ENCODE data around the gene STRADA.

The STRADA gene

GRCh38 chr17:63675231-63675606, 66.4 kb downstream of the STRADA start:
- TF ChIP-seq CTCF (IDR thresholded peaks at IDR 0.05; ENCODE audit: borderline replicate concordance, control extremely low read depth, extremely low read depth, insufficient read depth, missing control alignments): no peak
- no peak for DNase-seq (ENCODE audit: low spot score)
- in situ Hi-C loops (cut with MboI; ENCODE audit: low sequenced_read_pairs, unreplicated experiment): no loop called here

- in situ Hi-C loops (cut with MboI; ENCODE audit: low sequenced_read_pairs, unreplicated experiment): no loop called here
- no peak for TF ChIP-seq CTCF (IDR thresholded peaks at IDR 0.05; ENCODE audit: borderline replicate concordance, control extremely low read depth, extremely low read depth, insufficient read depth, missing control alignments)
- DNase-seq (ENCODE audit: low spot score): no peak
Measured at GRCh38 chr17:63672856-63673255, 68.7 kb downstream of the STRADA start.

GRCh38 chr17:63665527-63666214, 75.9 kb downstream of the STRADA start:
- TF ChIP-seq CTCF (IDR thresholded peaks at IDR 0.05; ENCODE audit: borderline replicate concordance, control extremely low read depth, extremely low read depth, insufficient read depth, missing control alignments): no peak
- DNase-seq (ENCODE audit: low spot score): peak; percentile 53
- in situ Hi-C loops (cut with MboI; ENCODE audit: low sequenced_read_pairs, unreplicated experiment): no loop called here

- in situ Hi-C loops (cut with MboI; ENCODE audit: low sequenced_read_pairs, unreplicated experiment): no loop called here
- TF ChIP-seq CTCF (IDR thresholded peaks at IDR 0.05; ENCODE audit: borderline replicate concordance, control extremely low read depth, extremely low read depth, insufficient read depth, missing control alignments): no peak
- DNase-seq (ENCODE audit: low spot score): no peak
Measured at GRCh38 chr17:63659850-63660249, 81.7 kb downstream of the STRADA start.

- DNase-seq (ENCODE audit: low spot score): no peak
- no peak for TF ChIP-seq CTCF (IDR thresholded peaks at IDR 0.05; ENCODE audit: borderline replicate concordance, control extremely low read depth, extremely low read depth, insufficient read depth, missing control alignments)
- in situ Hi-C loops (cut with MboI; ENCODE audit: low sequenced_read_pairs, unreplicated experiment): no loop called here
Measured at GRCh38 chr17:63658366-63658765, 83.2 kb downstream of the STRADA start.

- DNase-seq (ENCODE audit: low spot score): no peak
- in situ Hi-C loops (cut with MboI; ENCODE audit: low sequenced_read_pairs, unreplicated experiment): no loop called here
- TF ChIP-seq CTCF (IDR thresholded peaks at IDR 0.05; ENCODE audit: borderline replicate concordance, control extremely low read depth, extremely low read depth, insufficient read depth, missing control alignments): no peak
Measured at GRCh38 chr17:63657786-63658185, 83.8 kb downstream of the STRADA start.

Data from GM13976 (cell line).